Activated naive CD8-positive, alpha-beta T cell treated with anti-CD3 and anti-CD28 coated beads, Interleukin-2, amount 50 U/mL, for 16 hours (primary cell): ENCODE measurements around the gene SMIM13.
"Not testable (repeated sequence)": the region's sequence is repeated elsewhere in the genome, so short reads cannot be mapped to it uniquely, and the experiment has no call there.

Experiments
- DNase-seq: peaks from one replicate; pipeline ENCODE4 v3.0.0-alpha.2; 2020; ENCODE audit warnings: low read depth, low spot score

The SMIM13 gene

GRCh38 chr6:11083956-11084355, 9.7 kb upstream of the SMIM13 start:
- no peak for DNase-seq

GRCh38 chr6:11085758-11086435, 7.7 kb upstream of the SMIM13 start:
- DNase-seq: no peak

GRCh38 chr6:11087141-11087812, 6.4 kb upstream of the SMIM13 start:
- DNase-seq: not testable (repeated sequence)

GRCh38 chr6:11089695-11090094, 3.9 kb upstream of the SMIM13 start:
- DNase-seq: no peak

GRCh38 chr6:11091141-11091540, 2.5 kb upstream of the SMIM13 start:
- DNase-seq: not testable (repeated sequence)

GRCh38 chr6:11092668-11093375, 812 bp upstream of the SMIM13 start:
- no peak for DNase-seq

- no peak for DNase-seq
Observed at GRCh38 chr6:11093376-11093625, 333 bp upstream of the SMIM13 start.

GRCh38 chr6:11094411-11094851, 797 bp downstream of the SMIM13 start:
- peak; percentile 4 for DNase-seq

- DNase-seq: no peak
Observed at GRCh38 chr6:11094941-11095340, 1.3 kb downstream of the SMIM13 start.

- DNase-seq: no peak
Observed at GRCh38 chr6:11096109-11096508, 2.5 kb downstream of the SMIM13 start.

- no peak for DNase-seq
Observed at GRCh38 chr6:11097476-11097875, 3.8 kb downstream of the SMIM13 start.

- no peak for DNase-seq
Observed at GRCh38 chr6:11098004-11098403, 4.4 kb downstream of the SMIM13 start.

GRCh38 chr6:11101417-11101816, 7.8 kb downstream of the SMIM13 start:
- no peak for DNase-seq

GRCh38 chr6:11103065-11103464, 9.4 kb downstream of the SMIM13 start:
- DNase-seq: no peak

GRCh38 chr6:11108726-11109125, 15.1 kb downstream of the SMIM13 start:
- DNase-seq: no peak

- DNase-seq: no peak
Observed at GRCh38 chr6:11110921-11111768, 17.5 kb downstream of the SMIM13 start, which contains the start of gene ERVFRD-1. TSS of gene ERVFRD-1 (minus strand) at chr6:11111725. CDS start at chr6:11105310, 6,415 bp downstream.

- no peak for DNase-seq
Observed at GRCh38 chr6:11111769-11112437, 18.3 kb downstream of the SMIM13 start.

- DNase-seq: no peak
Observed at GRCh38 chr6:11113038-11113437, 19.4 kb downstream of the SMIM13 start.

- DNase-seq: not testable (repeated sequence)
Observed at GRCh38 chr6:11115808-11116536, 22.3 kb downstream of the SMIM13 start.

GRCh38 chr6:11120271-11121005, 26.8 kb downstream of the SMIM13 start:
- no peak for DNase-seq
